Epithelial cell of proximal tubule (primary cell): ENCODE measurements around the gene SIDT2. TPM values are rescaled to one million over a fixed set of nuclear protein-coding genes. Genes with fewer than 3 reads are reported as not detected.
A peak's percentile ranks its signal among the peaks of the same experiment; 100 is the strongest.

Experiments used
- DNase-seq: peaks from one replicate; pipeline ENCODE4 v3.0.0-alpha.2; 2011; ENCODE audit warnings: low read depth
- H3K4me3 ChIP-seq: 2 replicates; pipeline ENCODE4 v1.5.1; 2011; ENCODE audit warnings: low read depth, mild to moderate bottlenecking, low read length
- total RNA-seq: library from RNA; depleted of rRNA; stranded (reverse); fragments of >200 nt; gene quantifications from 2 replicates; pipeline ENCODE4 v1.2.3, GENCODE V29; 2015
- TF ChIP-seq, protein P1 (sequence below): conservative IDR thresholded peaks from 2 replicates; pipeline ENCODE4 v1.5.1; 2012; ENCODE audit warnings: low read depth, mild to moderate bottlenecking, low read length

SIDT2 gene
- total RNA-seq, 1 donor from 2014 or later = 12.2 TPM

DNA sequence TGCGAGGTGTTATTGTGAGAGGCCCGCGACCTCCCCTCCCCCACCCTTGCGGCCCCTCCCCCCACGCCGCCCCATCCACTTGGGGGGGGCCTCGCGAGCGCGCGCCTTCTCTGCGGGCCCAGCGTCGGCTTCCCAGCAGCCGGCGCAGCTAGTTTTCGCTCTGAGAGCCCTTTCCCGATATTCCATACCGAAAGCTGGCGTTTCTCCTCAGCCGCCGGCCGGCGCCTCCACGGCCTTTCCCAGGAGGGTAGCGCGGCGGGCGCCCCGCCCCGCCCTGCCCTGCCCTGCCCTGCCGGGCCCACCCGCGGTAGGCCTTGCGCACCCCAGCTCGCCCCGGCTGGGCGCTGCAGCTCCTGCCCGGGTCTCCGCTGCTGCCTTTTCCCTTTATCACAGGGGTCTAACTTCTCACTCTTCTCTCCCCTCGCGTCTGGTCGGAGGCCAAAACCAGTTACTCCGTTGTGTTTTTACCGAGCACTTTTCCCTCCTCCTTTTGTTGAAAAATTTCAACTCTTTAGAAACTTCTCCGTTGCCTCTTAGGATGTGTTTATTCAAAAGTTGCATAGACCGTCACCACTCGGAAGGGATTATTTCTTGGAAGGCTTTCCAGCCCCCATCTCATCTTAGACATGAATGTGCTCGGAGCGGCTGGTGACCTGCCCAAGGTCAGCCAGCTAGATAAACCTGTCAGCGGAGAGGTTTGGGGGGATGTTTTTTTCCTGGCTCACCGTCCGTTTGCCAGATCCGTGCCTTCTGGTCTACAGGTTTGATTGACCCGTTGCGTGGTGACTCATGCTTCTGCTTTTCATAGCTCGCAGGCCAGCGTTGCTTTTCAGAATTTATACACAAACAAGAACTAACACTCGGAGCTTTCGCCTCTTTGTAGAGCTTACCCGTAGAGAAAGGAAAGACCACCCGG lies 33.8 kb upstream of the SIDT2 start:
- H3K4me3 ChIP-seq = peak overlapping the region; percentile 98
- peak; percentile 43 for DNase-seq
- TF ChIP-seq, protein P1, sequence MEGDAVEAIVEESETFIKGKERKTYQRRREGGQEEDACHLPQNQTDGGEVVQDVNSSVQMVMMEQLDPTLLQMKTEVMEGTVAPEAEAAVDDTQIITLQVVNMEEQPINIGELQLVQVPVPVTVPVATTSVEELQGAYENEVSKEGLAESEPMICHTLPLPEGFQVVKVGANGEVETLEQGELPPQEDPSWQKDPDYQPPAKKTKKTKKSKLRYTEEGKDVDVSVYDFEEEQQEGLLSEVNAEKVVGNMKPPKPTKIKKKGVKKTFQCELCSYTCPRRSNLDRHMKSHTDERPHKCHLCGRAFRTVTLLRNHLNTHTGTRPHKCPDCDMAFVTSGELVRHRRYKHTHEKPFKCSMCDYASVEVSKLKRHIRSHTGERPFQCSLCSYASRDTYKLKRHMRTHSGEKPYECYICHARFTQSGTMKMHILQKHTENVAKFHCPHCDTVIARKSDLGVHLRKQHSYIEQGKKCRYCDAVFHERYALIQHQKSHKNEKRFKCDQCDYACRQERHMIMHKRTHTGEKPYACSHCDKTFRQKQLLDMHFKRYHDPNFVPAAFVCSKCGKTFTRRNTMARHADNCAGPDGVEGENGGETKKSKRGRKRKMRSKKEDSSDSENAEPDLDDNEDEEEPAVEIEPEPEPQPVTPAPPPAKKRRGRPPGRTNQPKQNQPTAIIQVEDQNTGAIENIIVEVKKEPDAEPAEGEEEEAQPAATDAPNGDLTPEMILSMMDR = no peak

DNA sequence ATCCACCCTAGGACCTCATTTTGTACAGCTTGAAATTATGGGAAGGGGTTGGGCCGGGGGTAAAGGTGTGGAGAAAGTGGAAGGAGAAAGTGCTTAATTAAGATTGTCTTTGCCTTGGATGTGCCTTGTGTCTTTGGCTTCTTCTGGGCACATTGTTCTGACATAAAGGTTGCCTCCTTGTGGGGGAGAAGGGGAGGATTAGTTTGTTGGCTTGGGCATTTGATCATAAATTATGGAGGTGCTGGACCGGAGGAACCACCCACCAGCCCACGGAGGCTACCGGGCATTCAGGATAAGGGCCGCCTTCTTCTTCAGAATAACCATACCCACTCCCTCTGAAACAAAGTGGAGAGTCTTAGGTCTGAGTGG lies 33.2 kb upstream of the SIDT2 start:
- TF ChIP-seq, protein P1 = peak; percentile 28
- DNase-seq = peak; percentile 16
- peak overlapping the region; percentile 98 for H3K4me3 ChIP-seq

DNA sequence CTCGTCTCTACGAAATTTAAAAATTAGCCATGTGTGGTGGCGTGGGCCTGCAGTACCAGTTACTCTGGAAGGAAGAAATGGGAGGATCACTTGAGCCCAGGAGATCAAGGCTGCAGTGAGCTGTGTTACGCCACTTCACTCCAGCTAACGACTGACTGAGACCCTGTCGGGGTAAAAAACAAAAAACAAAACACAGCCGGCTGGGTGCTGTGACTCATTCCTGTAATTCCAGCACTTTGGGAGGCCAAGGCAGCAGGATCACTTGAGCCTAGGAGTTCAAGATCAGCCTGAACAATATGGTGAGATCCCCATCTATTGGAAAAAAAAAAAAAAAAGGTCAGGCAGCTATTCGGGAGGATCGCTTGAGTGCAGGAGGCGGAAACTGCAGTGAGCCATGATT lies 32.0 kb upstream of the SIDT2 start:
- TF ChIP-seq, protein P1 = no peak
- DNase-seq = no peak
- H3K4me3 ChIP-seq = peak overlapping the region; percentile 98

DNA sequence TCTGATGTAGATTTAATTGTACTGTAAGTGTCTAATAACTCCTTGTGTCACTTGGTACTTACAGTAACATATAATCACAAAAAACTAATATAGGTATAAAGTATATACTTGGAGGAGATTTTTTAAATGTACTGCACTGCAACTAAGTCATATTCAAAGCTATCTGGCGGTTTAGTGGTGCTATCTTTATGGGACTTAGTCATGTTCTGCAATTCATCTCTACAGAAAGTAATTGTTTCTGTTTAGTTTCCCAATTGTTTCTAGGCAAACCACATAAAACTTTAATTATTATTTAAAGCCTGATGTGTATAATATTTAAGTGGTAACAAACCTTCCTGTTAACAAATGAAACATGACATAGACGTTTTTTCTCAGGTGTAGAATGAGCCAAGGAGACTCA lies 26.5 kb upstream of the SIDT2 start:
- no peak overlapping the region for H3K4me3 ChIP-seq
- no peak for DNase-seq
- TF ChIP-seq, protein P1 = no peak

DNA sequence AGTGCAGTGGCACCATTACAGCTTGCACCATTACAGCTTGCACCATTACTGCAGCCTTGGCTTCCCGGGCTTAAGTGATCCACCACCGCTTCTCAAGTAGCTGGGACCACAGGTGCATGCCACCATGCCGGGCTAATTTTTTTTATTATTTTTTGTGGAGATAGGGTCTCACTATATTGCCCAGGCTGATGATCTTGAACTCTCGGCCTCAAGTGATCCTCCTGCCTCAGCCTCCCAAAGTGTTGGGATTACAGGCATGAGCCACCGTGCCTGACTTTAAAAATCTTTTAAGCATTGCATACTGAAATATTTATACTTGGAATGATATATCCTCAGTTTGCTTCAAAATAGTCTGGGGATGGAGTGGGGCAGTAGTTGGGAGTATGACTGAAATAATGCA lies 24.1 kb upstream of the SIDT2 start:
- TF ChIP-seq, protein P1 = no peak
- no peak overlapping the region for H3K4me3 ChIP-seq
- no peak for DNase-seq

DNA sequence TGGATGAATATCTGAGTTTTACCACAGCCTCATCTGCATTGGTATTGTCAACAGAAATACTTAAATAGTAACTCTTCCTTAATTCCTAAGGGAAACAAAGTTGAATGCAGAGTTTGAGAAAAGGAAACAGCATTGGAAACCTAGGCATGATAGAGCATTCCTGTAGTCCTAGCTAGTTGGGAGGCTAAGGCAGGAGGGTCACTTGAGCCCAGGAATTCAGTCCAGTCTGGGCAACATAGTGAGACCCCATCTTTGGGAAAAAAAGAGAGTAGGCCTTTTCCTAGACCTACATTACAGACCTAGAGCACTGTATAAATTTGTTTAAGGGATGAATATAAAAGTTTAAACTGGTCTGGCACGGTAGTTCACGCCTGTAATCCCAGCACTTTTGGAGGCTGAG lies 21.0 kb upstream of the SIDT2 start:
- no peak overlapping the region for H3K4me3 ChIP-seq
- TF ChIP-seq, protein P1 = no peak
- DNase-seq = no peak

DNA sequence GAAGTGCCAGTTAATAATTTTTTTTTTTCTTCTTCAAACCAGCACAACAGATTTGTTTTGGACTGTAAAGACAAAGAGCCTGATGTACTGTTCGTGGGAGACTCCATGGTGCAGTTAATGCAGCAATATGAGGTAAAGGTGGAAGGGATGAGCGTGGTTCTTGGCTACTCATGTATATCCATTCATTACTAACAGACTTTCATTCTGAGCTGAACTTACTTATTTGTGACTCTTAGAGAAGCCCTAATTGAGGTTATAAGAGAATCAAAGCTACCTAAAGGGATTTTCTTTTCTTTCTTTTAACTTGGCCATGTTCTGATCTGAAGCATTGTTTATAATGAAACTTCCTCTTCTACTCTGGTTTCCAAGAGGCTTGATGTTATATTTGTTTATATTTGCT lies 18.7 kb upstream of the SIDT2 start:
- H3K4me3 ChIP-seq = no peak overlapping the region
- no peak for DNase-seq
- TF ChIP-seq, protein P1 = no peak
